ENCODE data around the gene IL17RD. TPM values are rescaled to one million over a fixed set of nuclear protein-coding genes. Genes with fewer than 3 reads are reported as not detected.

Gene IL17RD
- total and polyA plus RNA-seq, 2 donors (not counting 1 experiment from before 2014, with no cell fraction given) = 0.05 TPM; not detected in 1

GRCh38 chr3:57192028-57192427 is 26.9 kb upstream of the IL17RD start:
- no peak overlapping the region for H3K4me2 ChIP-seq (replicated peaks; ENCODE audit: low read depth, low read length, poor library complexity, severe bottlenecking)
- no peaks in the 10 kb centered on the region for H3K4me1 ChIP-seq (ENCODE audit: control insufficient read depth in 2 of 2, insufficient read depth in 2 of 2, low read length in 2 of 2)
- H3K27ac ChIP-seq (ENCODE audit: low read length in 2 of 2) = no peak overlapping the region
- intact Hi-C loops (cut with micrococcal nuclease) = no loop called here
- H3K9ac ChIP-seq (ENCODE audit: low read length) = no peak overlapping the region
- WGBS (ENCODE audit: insufficient coverage) = no CpG with 5 or more reads among the region's 3 CpGs
- DNase-seq = no peak
- H4K20me1 ChIP-seq (ENCODE audit: control insufficient read depth, insufficient read depth, low read length, poor library complexity, severe bottlenecking) = no peaks in the 10 kb centered on the region
- POLR2A ChIA-PET = no interaction called here
- H3K9me3 Mint-ChIP-seq (ENCODE audit: insufficient read depth) = no peaks in the 10 kb centered on the region
- H3K9me3 ChIP-seq (ENCODE audit: control extremely low read depth in 1 of 3, control insufficient read depth in 2 of 3, insufficient read depth in 1 of 3, low read length in 2 of 3) = no peaks in the 10 kb centered on the region
- no peak overlapping the region for H3K27ac Mint-ChIP-seq
- H3K79me2 ChIP-seq (ENCODE audit: control insufficient read depth, insufficient read depth, low read length) = no peaks in the 10 kb centered on the region
- H3K4me1 Mint-ChIP-seq = peaks cover 10% of the 10 kb centered on the region
- no peak for ATAC-seq (ENCODE audit: low read depth)
- TF ChIP-seq EZH2 (IDR thresholded peaks at IDR 0.05; ENCODE audit: borderline replicate concordance, insufficient read depth, low read depth, low read length, poor library complexity, severe bottlenecking) = no peak
- no peak for TF ChIP-seq CTCF (IDR thresholded peaks at IDR 0.05)
- H3K27me3 ChIP-seq (replicated peaks in 1 of 4; ENCODE audit: control extremely low read depth in 1 of 4, control insufficient read depth in 3 of 4, insufficient read depth in 4 of 4, low read length in 3 of 4) = no peaks in the 10 kb centered on the region
- H3K36me3 ChIP-seq (replicated peaks in 1 of 2; ENCODE audit: control extremely low read depth in 1 of 2, control insufficient read depth in 1 of 2, extremely low read depth in 1 of 2, insufficient read depth in 2 of 2, low read length in 1 of 2) = no peaks in the 10 kb centered on the region
- no peak overlapping the region for H3K4me3 Mint-ChIP-seq
- CTCF ChIA-PET = no interaction called here
- no peak overlapping the region for H2AFZ ChIP-seq (ENCODE audit: insufficient read depth, low read depth, low read length, poor library complexity, severe bottlenecking)
- peaks cover 3% of the 10 kb centered on the region for H3K27me3 Mint-ChIP-seq
- no peak overlapping the region for H3K4me3 ChIP-seq (ENCODE audit: control extremely low read depth in 1 of 5, extremely low read depth in 1 of 5, insufficient read depth in 1 of 5, low read depth in 2 of 5, low read length in 4 of 5)

GRCh38 chr3:57184526-57184925 is 19.4 kb upstream of the IL17RD start:
- Mint-ChIP-seq H3K27me3 (peaks cover 8% of the 10 kb centered on the region), H3K4me1 (no peaks in the 10 kb centered on the region), H3K9me3 (ENCODE audit: insufficient read depth) (no peaks in the 10 kb centered on the region), H3K27ac (no peak overlapping the region), H3K4me3 (no peak overlapping the region)
- Histone ChIP-seq H3K4me2 (replicated peaks; ENCODE audit: low read depth, low read length, poor library complexity, severe bottlenecking) (no peak overlapping the region), H3K9me3 (ENCODE audit: control extremely low read depth in 1 of 3, control insufficient read depth in 2 of 3, insufficient read depth in 1 of 3, low read length in 2 of 3) (no peaks in the 10 kb centered on the region), H4K20me1 (ENCODE audit: control insufficient read depth, insufficient read depth, low read length, poor library complexity, severe bottlenecking) (no peaks in the 10 kb centered on the region), H3K4me1 (ENCODE audit: control insufficient read depth in 2 of 2, insufficient read depth in 2 of 2, low read length in 2 of 2) (no peaks in the 10 kb centered on the region), H3K9ac (ENCODE audit: low read length) (no peak overlapping the region), H2AFZ (ENCODE audit: insufficient read depth, low read depth, low read length, poor library complexity, severe bottlenecking) (no peak overlapping the region), H3K27me3 (replicated peaks in 1 of 4; ENCODE audit: control extremely low read depth in 1 of 4, control insufficient read depth in 3 of 4, insufficient read depth in 4 of 4, low read length in 3 of 4) (no peaks in the 10 kb centered on the region), H3K79me2 (ENCODE audit: control insufficient read depth, insufficient read depth, low read length) (no peaks in the 10 kb centered on the region), H3K4me3 (ENCODE audit: control extremely low read depth in 1 of 5, extremely low read depth in 1 of 5, insufficient read depth in 1 of 5, low read depth in 2 of 5, low read length in 4 of 5) (no peak overlapping the region), H3K27ac (ENCODE audit: low read length in 2 of 2) (no peak overlapping the region), H3K36me3 (replicated peaks in 1 of 2; ENCODE audit: control extremely low read depth in 1 of 2, control insufficient read depth in 1 of 2, extremely low read depth in 1 of 2, insufficient read depth in 2 of 2, low read length in 1 of 2) (no peaks in the 10 kb centered on the region)
- DNase-seq (no peak), ATAC-seq (ENCODE audit: low read depth) (no peak)
- ChIA-PET POLR2A (no interaction called here), CTCF (no interaction called here)
- TF ChIP-seq CTCF (IDR thresholded peaks at IDR 0.05) (no peak), EZH2 (IDR thresholded peaks at IDR 0.05; ENCODE audit: borderline replicate concordance, insufficient read depth, low read depth, low read length, poor library complexity, severe bottlenecking) (no peak)
- intact Hi-C loops (cut with micrococcal nuclease) = no loop called here
- WGBS (ENCODE audit: insufficient coverage) = 73% methylated on average over 2 of the region's 6 CpGs

Data from B cell (primary cell).